Choroid plexus epithelial cell (primary cell): ENCODE measurements around the gene IFNL3.
"Not testable (repeated sequence)": the region's sequence is repeated elsewhere in the genome, so short reads cannot be mapped to it uniquely, and the experiment has no call there.

ENCODE experiments used
- DNase-seq: peaks from one replicate; pipeline ENCODE4 v3.0.0-alpha.2; 2010; ENCODE audit warnings: low read depth
- H3K4me3 ChIP-seq: 2 replicates; pipeline ENCODE4 v1.5.1; 2011; ENCODE audit warnings: low read depth, mild to moderate bottlenecking, control low read depth, low read length, moderate library complexity
- CTCF ChIP-seq: conservative IDR thresholded peaks from 2 replicates; pipeline ENCODE4 v1.5.1; 2011; ENCODE audit warnings: low read depth, mild to moderate bottlenecking, control low read depth, inconsistent platforms, low read length, moderate library complexity

Gene IFNL3

GRCh38 chr19:39224910-39225309 lies 19.9 kb downstream of the IFNL3 start:
- no peak overlapping the region for H3K4me3 ChIP-seq
- TF ChIP-seq CTCF: no peak
- no peak for DNase-seq

- TF ChIP-seq CTCF: no peak
- DNase-seq: peak; percentile 62
- no peak overlapping the region for H3K4me3 ChIP-seq
These were observed 21.0 kb downstream of the IFNL3 start for GRCh38 chr19:39223703-39224279.

GRCh38 chr19:39219108-39219507 lies 25.7 kb downstream of the IFNL3 start:
- not testable (repeated sequence) for DNase-seq, H3K4me3 ChIP-seq

GRCh38 chr19:39218230-39219007 lies 26.4 kb downstream of the IFNL3 start:
- no peak for DNase-seq
- H3K4me3 ChIP-seq: no peak overlapping the region
- TF ChIP-seq CTCF: no peak

GRCh38 chr19:39217094-39217493 lies 27.7 kb downstream of the IFNL3 start:
- no peak for TF ChIP-seq CTCF
- no peak overlapping the region for H3K4me3 ChIP-seq
- DNase-seq: no peak

GRCh38 chr19:39215323-39215722 lies 29.5 kb downstream of the IFNL3 start:
- not testable (repeated sequence) for H3K4me3 ChIP-seq, DNase-seq

GRCh38 chr19:39212375-39212742 lies 32.4 kb downstream of the IFNL3 start:
- TF ChIP-seq CTCF: peak; percentile 59
- DNase-seq: peak; percentile 14

GRCh38 chr19:39211731-39212374 lies 33.0 kb downstream of the IFNL3 start:
- DNase-seq: no peak
- no peak for TF ChIP-seq CTCF
- H3K4me3 ChIP-seq: no peak overlapping the region

More at GRCh38 chr19:39212375-39212742, 32.4 kb downstream of the IFNL3 start:
- no peak overlapping the region for H3K4me3 ChIP-seq
